Vagina (tissue), 2 donors: ENCODE data around the gene GIGYF2.

Source experiments
- POLR2A ChIP-seq, 2 donors: fragments of 450-650 bp; IDR thresholded peaks; one replicate each; pipeline ENCODE4 v1.6.1; 2017; ENCODE audit warnings: antibody characterized with exemption in 2 of 2, mild to moderate bottlenecking in 2 of 2, moderate library complexity in 2 of 2
- POLR2AphosphoS5 ChIP-seq, 2 donors: sonication (generic); formaldehyde crosslinking; IDR thresholded peaks; one replicate each; pipeline ENCODE4 v1.9.0; 2017; ENCODE audit warnings: antibody characterized with exemption in 2 of 2, mild to moderate bottlenecking in 2 of 2, low read depth in 1 of 2; ENCODE audit not compliant: insufficient read depth in 1 of 2
- TF ChIP-seq, protein P1 (sequence below), 3 experiments: fragments of 450-650 bp in 2 of 3; fragments of 200-600 bp in 1 of 3; sonication (generic) in 1 of 3; IDR thresholded peaks; one replicate each; pipeline ENCODE4 v1.5.1; 2017 to 2019; ENCODE audit warnings: antibody characterized with exemption in 3 of 3, mild to moderate bottlenecking in 2 of 3, moderate library complexity in 2 of 3

- no peak for TF ChIP-seq POLR2A (IDR thresholded peaks at IDR 0.05)
- TF ChIP-seq POLR2AphosphoS5 (IDR thresholded peaks at IDR 0.05; ENCODE audit: insufficient read depth in 1 of 2, low read depth in 1 of 2), result no peak
- TF ChIP-seq, protein P1, sequence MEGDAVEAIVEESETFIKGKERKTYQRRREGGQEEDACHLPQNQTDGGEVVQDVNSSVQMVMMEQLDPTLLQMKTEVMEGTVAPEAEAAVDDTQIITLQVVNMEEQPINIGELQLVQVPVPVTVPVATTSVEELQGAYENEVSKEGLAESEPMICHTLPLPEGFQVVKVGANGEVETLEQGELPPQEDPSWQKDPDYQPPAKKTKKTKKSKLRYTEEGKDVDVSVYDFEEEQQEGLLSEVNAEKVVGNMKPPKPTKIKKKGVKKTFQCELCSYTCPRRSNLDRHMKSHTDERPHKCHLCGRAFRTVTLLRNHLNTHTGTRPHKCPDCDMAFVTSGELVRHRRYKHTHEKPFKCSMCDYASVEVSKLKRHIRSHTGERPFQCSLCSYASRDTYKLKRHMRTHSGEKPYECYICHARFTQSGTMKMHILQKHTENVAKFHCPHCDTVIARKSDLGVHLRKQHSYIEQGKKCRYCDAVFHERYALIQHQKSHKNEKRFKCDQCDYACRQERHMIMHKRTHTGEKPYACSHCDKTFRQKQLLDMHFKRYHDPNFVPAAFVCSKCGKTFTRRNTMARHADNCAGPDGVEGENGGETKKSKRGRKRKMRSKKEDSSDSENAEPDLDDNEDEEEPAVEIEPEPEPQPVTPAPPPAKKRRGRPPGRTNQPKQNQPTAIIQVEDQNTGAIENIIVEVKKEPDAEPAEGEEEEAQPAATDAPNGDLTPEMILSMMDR (IDR thresholded peaks at IDR 0.05), result no peak
Measured at GRCh38 chr2:232903989-232904388, 206.9 kb downstream of the GIGYF2 start.
